ENCODE measurements around the gene NALCN.

Gene NALCN

GRCh38 chr13:101026736-101027398, 389.4 kb downstream of the NALCN start:
- no peaks in the 10 kb centered on the region for H3K36me3 ChIP-seq (ENCODE audit: control insufficient read depth, insufficient read depth, low read length)
- no peak for TF ChIP-seq CTCF (IDR thresholded peaks at IDR 0.05; ENCODE audit: insufficient read depth, low read length, poor library complexity, severe bottlenecking)
- no peak for DNase-seq (ENCODE audit: extremely low read depth, insufficient read length)
- H3K27me3 ChIP-seq (replicated peaks; ENCODE audit: control insufficient read depth, insufficient read depth, low read length): no peaks in the 10 kb centered on the region
- no peak overlapping the region for H3K4me3 ChIP-seq (replicated peaks; ENCODE audit: low read depth, low read length)

- no peak for TF ChIP-seq CTCF (IDR thresholded peaks at IDR 0.05; ENCODE audit: insufficient read depth, low read length, poor library complexity, severe bottlenecking)
- Histone ChIP-seq H3K4me3 (replicated peaks; ENCODE audit: low read depth, low read length) (no peak overlapping the region), H3K36me3 (ENCODE audit: control insufficient read depth, insufficient read depth, low read length) (no peaks in the 10 kb centered on the region), H3K27me3 (replicated peaks; ENCODE audit: control insufficient read depth, insufficient read depth, low read length) (no peaks in the 10 kb centered on the region)
- DNase-seq (ENCODE audit: extremely low read depth, insufficient read length): no peak
Observed at GRCh38 chr13:101026328-101026727, 390.0 kb downstream of the NALCN start.

- TF ChIP-seq CTCF (IDR thresholded peaks at IDR 0.05; ENCODE audit: insufficient read depth, low read length, poor library complexity, severe bottlenecking): no peak
- DNase-seq (ENCODE audit: extremely low read depth, insufficient read length): no peak
- Histone ChIP-seq H3K4me3 (replicated peaks; ENCODE audit: low read depth, low read length) (no peak overlapping the region), H3K36me3 (ENCODE audit: control insufficient read depth, insufficient read depth, low read length) (no peaks in the 10 kb centered on the region), H3K27me3 (replicated peaks; ENCODE audit: control insufficient read depth, insufficient read depth, low read length) (no peaks in the 10 kb centered on the region)
Observed at GRCh38 chr13:101025925-101026324, 390.4 kb downstream of the NALCN start.

- DNase-seq (ENCODE audit: extremely low read depth, insufficient read length): no peak
- TF ChIP-seq CTCF (IDR thresholded peaks at IDR 0.05; ENCODE audit: insufficient read depth, low read length, poor library complexity, severe bottlenecking): no peak
- H3K4me3 ChIP-seq (replicated peaks; ENCODE audit: low read depth, low read length): no peak overlapping the region
Observed at GRCh38 chr13:101025519-101025918, 390.8 kb downstream of the NALCN start.

GRCh38 chr13:101019126-101019525, 397.2 kb downstream of the NALCN start:
- no peak for TF ChIP-seq CTCF (IDR thresholded peaks at IDR 0.05; ENCODE audit: insufficient read depth, low read length, poor library complexity, severe bottlenecking)
- H3K4me3 ChIP-seq (replicated peaks; ENCODE audit: low read depth, low read length): no peak overlapping the region
- DNase-seq (ENCODE audit: extremely low read depth, insufficient read length): no peak
- no peaks in the 10 kb centered on the region; the same call in 1 of the 2 replicates for H3K27me3 ChIP-seq (replicated peaks; ENCODE audit: control insufficient read depth, insufficient read depth, low read length)
- no peaks in the 10 kb centered on the region for H3K36me3 ChIP-seq (ENCODE audit: control insufficient read depth, insufficient read depth, low read length)

More at GRCh38 chr13:101025519-101025918, 390.8 kb downstream of the NALCN start:
- Histone ChIP-seq H3K36me3 (ENCODE audit: control insufficient read depth, insufficient read depth, low read length) (no peaks in the 10 kb centered on the region), H3K27me3 (replicated peaks; ENCODE audit: control insufficient read depth, insufficient read depth, low read length) (no peaks in the 10 kb centered on the region)

- Histone ChIP-seq H3K36me3 (ENCODE audit: control insufficient read depth, insufficient read depth, low read length) (no peaks in the 10 kb centered on the region), H3K4me3 (replicated peaks; ENCODE audit: low read depth, low read length) (no peak overlapping the region), H3K27me3 (replicated peaks; ENCODE audit: control insufficient read depth, insufficient read depth, low read length) (no peaks in the 10 kb centered on the region; the same call in 1 of the 2 replicates)
- no peak for TF ChIP-seq CTCF (IDR thresholded peaks at IDR 0.05; ENCODE audit: insufficient read depth, low read length, poor library complexity, severe bottlenecking)
- DNase-seq (ENCODE audit: extremely low read depth, insufficient read length): no peak
Observed at GRCh38 chr13:101018720-101019119, 397.6 kb downstream of the NALCN start.
